Psoas muscle (tissue), 8 donors: ENCODE measurements around the gene FAM76B. TPM values are rescaled to one million over a fixed set of nuclear protein-coding genes. Genes with fewer than 3 reads are reported as not detected.

Experiments used
- ATAC-seq, 4 donors: fragments of 200-7000 bp; cut with Tn5 transposase; one replicate each; pipeline ENCODE4 v1.9.1; 2020; ENCODE audit warnings: moderate library complexity in 3 of 4, mild to moderate bottlenecking in 2 of 4
- DNase-seq, 2 donors: peaks; one replicate each; pipeline ENCODE4 v3.0.0-alpha.2; 2020
- H3K27ac ChIP-seq: fragments of 200-600 bp; one replicate; pipeline ENCODE4 v1.8.0; 2022
- H3K27me3 ChIP-seq, 3 donors: fragments of 200-600 bp in 1 of 3; one replicate each; pipeline versions ENCODE4 v1.6.1 to v1.8.0; 2013 to 2022; ENCODE audit warnings: low read length in 2 of 3, mild to moderate bottlenecking in 2 of 3, moderate library complexity in 1 of 3; ENCODE audit not compliant: insufficient read depth in 3 of 3
- H3K36me3 ChIP-seq, 2 donors: fragments of 200-600 bp in 1 of 2; one replicate each; pipeline versions ENCODE4 v1.6.1 to v1.8.0; 2013 to 2022; ENCODE audit warnings: low read depth in 1 of 2, mild to moderate bottlenecking in 1 of 2, moderate library complexity in 1 of 2; ENCODE audit not compliant: insufficient read depth in 1 of 2
- H3K4me1 ChIP-seq: fragments of 200-600 bp; one replicate; pipeline ENCODE4 v1.8.0; 2022
- H3K4me3 ChIP-seq: fragments of 200-600 bp; one replicate; pipeline ENCODE4 v1.8.0; 2022; ENCODE audit warnings: mild to moderate bottlenecking
- H3K9me3 ChIP-seq: fragments of 200-600 bp; one replicate; pipeline ENCODE4 v1.8.0; 2022
- WGBS, 3 donors: extraction: QIAGEN DNeasy Blood & Tissue Kit; methylation state at CpG; one replicate each; pipeline versions ENCODE4 v1.1.6 to v1.1.7; 2013; 5-methylcytosine and 5-hydroxymethylcytosine counted together
- intact Hi-C, 2 donors: fragments of 100-400 bp; cut with DNase I; formaldehyde crosslinking; loops; one replicate each; pipeline versions ENCODE4 v1.11.0 to v1.14.2; 2022
- polyA plus RNA-seq, 3 donors: library from polyadenylated mRNA; stranded (reverse); fragments of 200-250 nt; gene quantifications; one replicate each; pipeline ENCODE4 v1.2.3, GENCODE V29; 2013
- total RNA-seq, 4 donors: library from RNA; stranded (reverse); fragmentation: NEBNext Ultra II Directional in 2 of 4; extraction: Animal tissue kit (Norgen Biotek cat#: 25700) in 2 of 4; gene quantifications; one replicate each; pipeline versions ENCODE4 v1.2.1 to v1.2.4, GENCODE V29; 2021 to 2023
- TF ChIP-seq, protein P1 (sequence below): fragments of 200-600 bp; IDR thresholded peaks from one replicate; pipeline ENCODE4 v1.8.0; 2022; ENCODE audit warnings: antibody characterized with exemption
- donor health status: healthy with polysubstance abuse.
- donor health status: DM: no; HTN: no; CAD: no; lungs with moderate emphysema.
- donor health status: Bipolar disorder and iron deficiency.
- donor health status: healthy.
- donor health status: DM: yes; HTN: yes; CAD: no.
- donor health status: DM: no; HTN: no; CAD: no.
- donor health status: DM: no; HTN: no; CAD: no.
- donor health status: DM: yes; HTN: yes; CAD: no.

Gene FAM76B
- total and polyA plus RNA-seq, 7 donors: 4.0 to 9.4 (median 5.9) TPM

DNA sequence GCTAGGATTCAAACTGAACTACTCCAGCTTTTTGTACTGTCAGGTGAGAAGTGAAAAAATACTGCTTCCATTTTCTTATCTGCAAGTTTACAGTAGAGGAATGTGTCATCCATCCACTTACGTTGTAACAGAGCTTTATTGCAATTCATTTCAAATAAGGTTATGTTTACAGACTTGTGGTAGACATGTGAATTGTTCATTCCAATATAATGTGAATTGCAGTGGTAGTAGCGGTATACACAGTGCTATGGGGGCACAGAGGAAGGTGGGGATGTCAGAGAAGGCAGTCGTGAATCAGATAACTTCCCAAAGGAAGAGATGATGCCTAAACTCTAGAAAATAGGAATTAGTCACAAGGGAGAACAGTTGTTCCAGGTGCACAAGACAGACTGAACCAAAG lies 43.2 kb upstream of the FAM76B start:
- H3K27me3 ChIP-seq: no peaks in the 10 kb centered on the region
- intact Hi-C loops: loop anchor here in 1 of 2 donors (10.0 kb wide), 1 partner anchor 562 kb away; the partner anchor contains the start of gene JRKL
- peaks cover 3 to 82% of the 10 kb centered on the region in 2 donors for H3K36me3 ChIP-seq
- 67 to 71% (median 70%) methylated on average over 3 of the region's 3 CpGs for WGBS, 3 donors
- no peak overlapping the region for H3K4me3 ChIP-seq
- no peak overlapping the region for H3K27ac ChIP-seq
- DNase-seq (no peak), ATAC-seq (no peak)
- no peaks in the 10 kb centered on the region for H3K4me1 ChIP-seq
- TF ChIP-seq, protein P1, sequence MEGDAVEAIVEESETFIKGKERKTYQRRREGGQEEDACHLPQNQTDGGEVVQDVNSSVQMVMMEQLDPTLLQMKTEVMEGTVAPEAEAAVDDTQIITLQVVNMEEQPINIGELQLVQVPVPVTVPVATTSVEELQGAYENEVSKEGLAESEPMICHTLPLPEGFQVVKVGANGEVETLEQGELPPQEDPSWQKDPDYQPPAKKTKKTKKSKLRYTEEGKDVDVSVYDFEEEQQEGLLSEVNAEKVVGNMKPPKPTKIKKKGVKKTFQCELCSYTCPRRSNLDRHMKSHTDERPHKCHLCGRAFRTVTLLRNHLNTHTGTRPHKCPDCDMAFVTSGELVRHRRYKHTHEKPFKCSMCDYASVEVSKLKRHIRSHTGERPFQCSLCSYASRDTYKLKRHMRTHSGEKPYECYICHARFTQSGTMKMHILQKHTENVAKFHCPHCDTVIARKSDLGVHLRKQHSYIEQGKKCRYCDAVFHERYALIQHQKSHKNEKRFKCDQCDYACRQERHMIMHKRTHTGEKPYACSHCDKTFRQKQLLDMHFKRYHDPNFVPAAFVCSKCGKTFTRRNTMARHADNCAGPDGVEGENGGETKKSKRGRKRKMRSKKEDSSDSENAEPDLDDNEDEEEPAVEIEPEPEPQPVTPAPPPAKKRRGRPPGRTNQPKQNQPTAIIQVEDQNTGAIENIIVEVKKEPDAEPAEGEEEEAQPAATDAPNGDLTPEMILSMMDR: no peak
- no peaks in the 10 kb centered on the region for H3K9me3 ChIP-seq

DNA sequence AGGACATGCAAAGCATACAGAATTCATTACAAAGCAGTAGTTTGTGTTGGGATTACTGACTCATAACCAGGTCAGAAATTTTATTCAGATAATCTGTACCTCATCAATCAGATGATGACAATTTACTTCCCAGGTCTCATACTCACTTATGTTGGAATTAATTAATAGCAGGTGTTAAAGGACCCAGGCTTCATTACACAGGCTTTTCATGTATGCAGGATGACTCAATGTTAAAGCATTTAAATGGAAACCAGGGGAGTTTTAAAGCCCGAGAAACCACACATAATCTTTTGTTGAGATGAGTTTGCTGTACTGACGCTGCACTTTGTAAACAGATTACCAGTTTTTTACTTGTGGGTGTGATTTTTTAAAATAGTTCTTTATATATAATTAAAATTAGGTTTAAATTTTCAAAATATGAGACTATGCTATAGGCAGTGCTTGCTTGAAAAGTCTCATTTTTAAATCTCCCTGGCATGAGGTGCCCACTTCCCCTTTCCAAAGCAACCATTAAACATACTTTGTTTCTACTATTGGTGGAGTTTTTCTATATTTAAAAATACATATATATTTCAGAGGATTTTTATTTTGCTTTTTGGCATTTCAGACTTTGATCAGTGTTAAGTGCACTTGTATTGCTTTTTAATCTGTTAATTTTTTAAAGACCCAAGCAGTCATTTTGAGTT lies 41.8 kb upstream of the FAM76B start:
- intact Hi-C loops: loop anchor here in 1 of 2 donors (10.0 kb wide), 1 partner anchor 563 kb away; the partner anchor contains the start of gene JRKL
- WGBS, 3 donors: 86 to 89% (median 86%) methylated on average over 2 of the region's 2 CpGs
- DNase-seq: no peak
- Histone ChIP-seq H3K36me3 (peaks cover 3 to 88% of the 10 kb centered on the region in 2 donors), H3K4me3 (no peak overlapping the region), H3K27ac (no peak overlapping the region), H3K9me3 (no peaks in the 10 kb centered on the region), H3K4me1 (no peaks in the 10 kb centered on the region), H3K27me3 (no peaks in the 10 kb centered on the region)
- no peak for ATAC-seq
- TF ChIP-seq, protein P1: no peak

DNA sequence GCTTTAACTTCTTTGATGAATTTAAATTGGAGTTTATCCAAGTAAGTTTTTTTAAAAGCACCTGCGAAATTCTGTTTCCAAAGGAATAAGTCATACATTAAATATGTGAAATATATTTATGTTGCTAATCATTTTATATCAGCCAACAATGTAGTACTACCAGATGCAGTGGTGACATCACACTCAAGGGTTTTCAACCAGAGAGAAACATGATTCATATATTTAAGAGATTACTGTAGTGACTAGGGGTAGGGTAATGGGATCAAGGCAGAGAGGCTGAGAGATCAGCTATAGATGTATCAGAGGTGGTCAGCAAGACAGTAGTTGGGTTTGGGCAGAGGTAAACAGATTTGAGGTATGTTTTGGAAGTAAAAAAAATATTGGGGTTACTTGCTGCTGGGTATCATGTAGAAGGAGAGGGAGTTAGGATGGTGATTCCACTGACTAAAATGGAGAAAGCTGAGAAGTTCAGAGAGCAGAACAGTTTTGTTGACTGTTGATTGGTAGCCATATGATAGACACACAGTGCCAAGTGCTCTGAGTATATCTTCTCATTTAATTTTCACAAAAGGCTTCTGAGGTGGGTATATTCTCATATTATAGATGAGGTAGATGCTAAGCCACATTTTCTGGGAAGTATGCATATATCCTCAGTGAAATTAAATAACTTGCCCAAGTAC lies 40.1 kb upstream of the FAM76B start:
- Histone ChIP-seq H3K4me3 (no peak overlapping the region), H3K4me1 (no peaks in the 10 kb centered on the region), H3K36me3 (peaks cover 3 to 92% of the 10 kb centered on the region in 2 donors), H3K27me3 (no peaks in the 10 kb centered on the region), H3K27ac (no peak overlapping the region), H3K9me3 (no peaks in the 10 kb centered on the region)
- ATAC-seq (no peak), DNase-seq (no peak)
- TF ChIP-seq, protein P1: no peak
- intact Hi-C loops: loop anchor here in 1 of 2 donors (10.0 kb wide), 1 partner anchor 565 kb away; the partner anchor contains the start of gene JRKL
- 89 to 94% (median 90%) methylated on average over 1 of the region's 1 CpG for WGBS, 3 donors

DNA sequence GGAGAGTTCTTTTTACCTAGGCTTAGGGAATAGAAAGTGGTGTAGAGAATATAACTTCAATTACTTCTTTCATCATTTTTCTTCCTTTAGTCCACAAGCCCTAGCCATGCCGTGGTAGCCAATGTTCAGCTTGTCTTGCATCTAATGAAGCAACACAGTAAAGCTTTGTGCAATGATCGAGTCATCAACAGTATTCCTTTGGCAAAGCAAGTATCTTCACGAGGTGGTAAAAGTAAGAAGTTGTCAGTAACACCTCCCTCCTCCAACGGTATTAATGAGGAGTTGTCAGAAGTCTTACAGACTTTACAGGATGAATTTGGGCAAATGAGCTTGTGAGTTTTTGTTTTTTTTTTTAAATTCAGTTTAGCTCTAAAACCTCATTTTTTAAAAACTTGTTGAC lies 38.1 kb upstream of the FAM76B start:
- Histone ChIP-seq H3K9me3 (no peaks in the 10 kb centered on the region), H3K4me1 (no peaks in the 10 kb centered on the region), H3K36me3 (peaks cover 6 to 90% of the 10 kb centered on the region in 2 donors), H3K4me3 (no peak overlapping the region), H3K27ac (no peak overlapping the region), H3K27me3 (no peaks in the 10 kb centered on the region)
- DNase-seq (no peak), ATAC-seq (no peak)
- intact Hi-C loops: no loop called here
- TF ChIP-seq, protein P1: no peak
- 90 to 94% (median 93%) methylated on average over 4 of the region's 4 CpGs for WGBS, 3 donors
